HL-60 (cell line): ENCODE data around the gene SERINC2.

Experiments used
- GABPA ChIP-seq: IDR thresholded peaks from 2 replicates; pipeline ENCODE4 v1.6.1; 2012; ENCODE audit warnings: low read depth
- POLR2AphosphoS5 ChIP-seq: IDR thresholded peaks from 2 replicates; pipeline ENCODE4 v1.6.1; 2012; ENCODE audit warnings: low read depth
- SPI1 ChIP-seq: IDR thresholded peaks from 2 replicates; pipeline ENCODE4 v1.6.1; 2012; ENCODE audit warnings: low read depth, mild to moderate bottlenecking, borderline replicate concordance
- TF ChIP-seq, protein P1 (sequence below): IDR thresholded peaks from one replicate; pipeline ENCODE4 v1.5.1; 2011; ENCODE audit warnings: low read length, control low read depth, inconsistent platforms; ENCODE audit not compliant: insufficient read depth
- TF ChIP-seq, protein P2 (sequence below): IDR thresholded peaks from 2 replicates; pipeline ENCODE4 v1.6.1; 2012; ENCODE audit warnings: low read depth; ENCODE audit not compliant: insufficient replicate concordance

GRCh38 chr1:31413405-31414001, 490 bp downstream of the SERINC2 start:
- TF ChIP-seq, protein P1, sequence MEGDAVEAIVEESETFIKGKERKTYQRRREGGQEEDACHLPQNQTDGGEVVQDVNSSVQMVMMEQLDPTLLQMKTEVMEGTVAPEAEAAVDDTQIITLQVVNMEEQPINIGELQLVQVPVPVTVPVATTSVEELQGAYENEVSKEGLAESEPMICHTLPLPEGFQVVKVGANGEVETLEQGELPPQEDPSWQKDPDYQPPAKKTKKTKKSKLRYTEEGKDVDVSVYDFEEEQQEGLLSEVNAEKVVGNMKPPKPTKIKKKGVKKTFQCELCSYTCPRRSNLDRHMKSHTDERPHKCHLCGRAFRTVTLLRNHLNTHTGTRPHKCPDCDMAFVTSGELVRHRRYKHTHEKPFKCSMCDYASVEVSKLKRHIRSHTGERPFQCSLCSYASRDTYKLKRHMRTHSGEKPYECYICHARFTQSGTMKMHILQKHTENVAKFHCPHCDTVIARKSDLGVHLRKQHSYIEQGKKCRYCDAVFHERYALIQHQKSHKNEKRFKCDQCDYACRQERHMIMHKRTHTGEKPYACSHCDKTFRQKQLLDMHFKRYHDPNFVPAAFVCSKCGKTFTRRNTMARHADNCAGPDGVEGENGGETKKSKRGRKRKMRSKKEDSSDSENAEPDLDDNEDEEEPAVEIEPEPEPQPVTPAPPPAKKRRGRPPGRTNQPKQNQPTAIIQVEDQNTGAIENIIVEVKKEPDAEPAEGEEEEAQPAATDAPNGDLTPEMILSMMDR = no peak
- TF ChIP-seq GABPA (no peak), POLR2AphosphoS5 (no peak), SPI1 (peak; percentile 58; the same call in 1 of the 2 replicates)
- TF ChIP-seq, protein P2, sequence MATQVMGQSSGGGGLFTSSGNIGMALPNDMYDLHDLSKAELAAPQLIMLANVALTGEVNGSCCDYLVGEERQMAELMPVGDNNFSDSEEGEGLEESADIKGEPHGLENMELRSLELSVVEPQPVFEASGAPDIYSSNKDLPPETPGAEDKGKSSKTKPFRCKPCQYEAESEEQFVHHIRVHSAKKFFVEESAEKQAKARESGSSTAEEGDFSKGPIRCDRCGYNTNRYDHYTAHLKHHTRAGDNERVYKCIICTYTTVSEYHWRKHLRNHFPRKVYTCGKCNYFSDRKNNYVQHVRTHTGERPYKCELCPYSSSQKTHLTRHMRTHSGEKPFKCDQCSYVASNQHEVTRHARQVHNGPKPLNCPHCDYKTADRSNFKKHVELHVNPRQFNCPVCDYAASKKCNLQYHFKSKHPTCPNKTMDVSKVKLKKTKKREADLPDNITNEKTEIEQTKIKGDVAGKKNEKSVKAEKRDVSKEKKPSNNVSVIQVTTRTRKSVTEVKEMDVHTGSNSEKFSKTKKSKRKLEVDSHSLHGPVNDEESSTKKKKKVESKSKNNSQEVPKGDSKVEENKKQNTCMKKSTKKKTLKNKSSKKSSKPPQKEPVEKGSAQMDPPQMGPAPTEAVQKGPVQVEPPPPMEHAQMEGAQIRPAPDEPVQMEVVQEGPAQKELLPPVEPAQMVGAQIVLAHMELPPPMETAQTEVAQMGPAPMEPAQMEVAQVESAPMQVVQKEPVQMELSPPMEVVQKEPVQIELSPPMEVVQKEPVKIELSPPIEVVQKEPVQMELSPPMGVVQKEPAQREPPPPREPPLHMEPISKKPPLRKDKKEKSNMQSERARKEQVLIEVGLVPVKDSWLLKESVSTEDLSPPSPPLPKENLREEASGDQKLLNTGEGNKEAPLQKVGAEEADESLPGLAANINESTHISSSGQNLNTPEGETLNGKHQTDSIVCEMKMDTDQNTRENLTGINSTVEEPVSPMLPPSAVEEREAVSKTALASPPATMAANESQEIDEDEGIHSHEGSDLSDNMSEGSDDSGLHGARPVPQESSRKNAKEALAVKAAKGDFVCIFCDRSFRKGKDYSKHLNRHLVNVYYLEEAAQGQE = no peak
